CD14-positive monocyte (primary cell): ENCODE measurements around the gene SLC6A13. TPM values are rescaled to one million over a fixed set of nuclear protein-coding genes. Genes with fewer than 3 reads are reported as not detected.

Source experiments
- DNase-seq, 3 donors: peaks; one replicate each; pipeline ENCODE4 v3.0.0-alpha.2; 2011 to 2022
- H2AFZ ChIP-seq: 2 replicates; pipeline ENCODE4 v1.6.0; 2012; ENCODE audit warnings: mild to moderate bottlenecking, low read depth, low read length, inconsistent platforms; ENCODE audit not compliant: insufficient read depth, poor library complexity, severe bottlenecking
- H3K27ac ChIP-seq, 2 donors: 1 replicate in 1 of 2; 2 replicates in 1 of 2; pipeline ENCODE4 v1.5.1; 2012 to 2013; ENCODE audit warnings: low read length in 2 of 2, control low read depth in 1 of 2, inconsistent platforms in 1 of 2, low read depth in 1 of 2, mild to moderate bottlenecking in 1 of 2
- H3K27me3 ChIP-seq, 2 donors: one replicate each; pipeline versions ENCODE4 v1.6.0 to v1.6.1; 2011 to 2013; ENCODE audit warnings: low read length in 2 of 2; ENCODE audit not compliant: control insufficient read depth in 2 of 2, insufficient read depth in 2 of 2
- H3K36me3 ChIP-seq, 2 donors: replicated peaks in 1 of 2; 1 replicate in 1 of 2; 2 replicates in 1 of 2; pipeline versions ENCODE4 v1.5.1 to v1.6.1; 2012 to 2013; ENCODE audit warnings: low read length in 2 of 2, control low read depth in 1 of 2, inconsistent platforms in 1 of 2, mild to moderate bottlenecking in 1 of 2; ENCODE audit not compliant: insufficient read depth in 2 of 2, control insufficient read depth in 1 of 2
- H3K4me1 ChIP-seq, 2 donors: 1 replicate in 1 of 2; 2 replicates in 1 of 2; pipeline versions ENCODE4 v1.5.1 to v1.6.1; 2012 to 2013; ENCODE audit warnings: low read length in 2 of 2, control low read depth in 1 of 2, inconsistent platforms in 1 of 2, mild to moderate bottlenecking in 1 of 2, moderate library complexity in 1 of 2; ENCODE audit not compliant: insufficient read depth in 2 of 2, control insufficient read depth in 1 of 2
- H3K4me2 ChIP-seq: replicated peaks from 2 replicates; pipeline ENCODE3; 2012; ENCODE audit warnings: low read length, moderate library complexity, mild to moderate bottlenecking; ENCODE audit not compliant: poor library complexity, severe bottlenecking; ENCODE audit errors: extremely low read depth
- H3K4me3 ChIP-seq, 3 experiments: fragments of 200-600 bp in 1 of 3; sonication (generic) in 1 of 3; replicated peaks in 1 of 3; 1 replicate in 2 of 3; 2 replicates in 1 of 3; pipeline ENCODE4 v1.5.1; 2011 to 2013; ENCODE audit warnings: low read length in 3 of 3, mild to moderate bottlenecking in 3 of 3, control low read depth in 2 of 3, low read depth in 2 of 3, inconsistent platforms in 1 of 3, moderate library complexity in 1 of 3
- H3K79me2 ChIP-seq: 2 replicates; pipeline ENCODE4 v1.6.0; 2012; ENCODE audit warnings: mild to moderate bottlenecking, control low read depth, inconsistent platforms, low read length, moderate library complexity; ENCODE audit not compliant: insufficient read depth
- H3K9ac ChIP-seq: 2 replicates; pipeline ENCODE4 v1.6.0; 2017; ENCODE audit warnings: low read length, mild to moderate bottlenecking; ENCODE audit not compliant: insufficient read depth, poor library complexity, severe bottlenecking
- H3K9me3 ChIP-seq, 2 donors: replicated peaks in 1 of 2; 1 replicate in 1 of 2; 2 replicates in 1 of 2; pipeline versions ENCODE4 v1.5.1 to v1.6.1; 2012 to 2013; ENCODE audit warnings: low read length in 2 of 2, control low read depth in 1 of 2; ENCODE audit not compliant: control insufficient read depth in 1 of 2, insufficient read depth in 1 of 2
- H4K20me1 ChIP-seq: 2 replicates; pipeline ENCODE4 v1.6.0; 2012; ENCODE audit warnings: mild to moderate bottlenecking, low read length, control low read depth, moderate library complexity; ENCODE audit not compliant: insufficient read depth
- H3K27ac Mint-ChIP-seq, 7 donors: one replicate each; pipeline ENCODE4 v1.8.0; 2020; ENCODE audit warnings: mild to moderate bottlenecking in 7 of 7, mixed read lengths in 7 of 7, moderate library complexity in 6 of 7, inconsistent platforms in 2 of 7
- H3K27me3 Mint-ChIP-seq, 3 donors: one replicate each; pipeline ENCODE4 v1.8.0; 2021 to 2022; ENCODE audit warnings: low read depth in 3 of 3, mild to moderate bottlenecking in 3 of 3, mixed read lengths in 3 of 3, moderate library complexity in 3 of 3, inconsistent platforms in 1 of 3
- H3K36me3 Mint-ChIP-seq, 2 donors: one replicate each; pipeline ENCODE4 v1.8.0; 2020; ENCODE audit warnings: mixed read lengths in 2 of 2, inconsistent platforms in 1 of 2, mild to moderate bottlenecking in 1 of 2
- H3K4me1 Mint-ChIP-seq: one replicate; pipeline ENCODE4 v1.8.0; 2020; ENCODE audit warnings: mild to moderate bottlenecking, mixed read lengths
- H3K4me3 Mint-ChIP-seq, 2 donors: one replicate each; pipeline ENCODE4 v1.8.0; 2020; ENCODE audit warnings: mild to moderate bottlenecking in 2 of 2, mixed read lengths in 2 of 2, moderate library complexity in 1 of 2
- H3K9me3 Mint-ChIP-seq, 7 donors: one replicate each; pipeline ENCODE4 v1.8.0; 2020 to 2022; ENCODE audit warnings: mixed read lengths in 7 of 7, mild to moderate bottlenecking in 6 of 7, moderate library complexity in 6 of 7, inconsistent platforms in 2 of 7
- WGBS: methylation state at CpG from one replicate; pipeline ENCODE4 v1.1.5; 2013; ENCODE audit warnings: missing lambda C conversion rate; ENCODE audit not compliant: insufficient coverage; 5-methylcytosine and 5-hydroxymethylcytosine counted together
- intact Hi-C, 2 donors: fragments of 100-400 bp; cut with micrococcal nuclease; formaldehyde crosslinking; loops; one replicate each; pipeline versions ENCODE4 v1.15.0 to v1.15.1; 2023
- polyA plus RNA-seq, 3 donors: library from polyadenylated mRNA; depleted of rRNA in 1 of 3; unstranded in 2 of 3; stranded (reverse) in 1 of 3; fragments of 300-500 nt in 2 of 3; fragments of >200 nt in 1 of 3; fragmentation: Illumina TruSeq in 2 of 3; gene quantifications; 1 replicate in 2 of 3; 2 replicates in 1 of 3; pipeline ENCODE4 v1.2.3, GENCODE V29; 2012 to 2021
- TF ChIP-seq, protein P1 (sequence below): fragments of 200-600 bp; IDR thresholded peaks from one replicate; pipeline ENCODE4 v1.8.0; 2022; ENCODE audit warnings: antibody characterized with exemption, mild to moderate bottlenecking

SLC6A13 gene
- polyA plus RNA-seq, 3 donors, result 0.13 TPM; not detected in 2

DNA sequence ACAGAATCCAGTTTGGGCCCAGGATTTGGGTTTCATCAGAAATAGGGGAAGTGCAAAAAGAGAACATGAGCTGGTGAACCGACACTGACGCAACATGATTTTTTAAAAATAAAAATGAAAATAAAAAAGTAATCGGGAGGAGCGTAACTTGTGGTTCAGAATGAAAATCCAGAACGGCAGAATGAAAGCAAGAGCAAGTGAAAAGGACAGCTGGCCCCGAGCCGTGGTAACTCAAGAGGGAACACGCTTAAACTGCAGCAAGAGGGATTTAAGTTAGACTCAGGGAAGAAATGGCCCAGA, 50.3 kb downstream of the SLC6A13 start:
- H4K20me1 ChIP-seq, result no peaks in the 10 kb centered on the region
- peak overlapping the region; percentile 87 for H3K4me2 ChIP-seq
- no peaks in the 10 kb centered on the region for H3K9me3 ChIP-seq
- H3K79me2 ChIP-seq, result no peaks in the 10 kb centered on the region
- H3K9ac ChIP-seq, result peak overlapping the region; percentile 76
- peak; percentile 66 to 69 (median 67) for DNase-seq
- TF ChIP-seq, protein P1, sequence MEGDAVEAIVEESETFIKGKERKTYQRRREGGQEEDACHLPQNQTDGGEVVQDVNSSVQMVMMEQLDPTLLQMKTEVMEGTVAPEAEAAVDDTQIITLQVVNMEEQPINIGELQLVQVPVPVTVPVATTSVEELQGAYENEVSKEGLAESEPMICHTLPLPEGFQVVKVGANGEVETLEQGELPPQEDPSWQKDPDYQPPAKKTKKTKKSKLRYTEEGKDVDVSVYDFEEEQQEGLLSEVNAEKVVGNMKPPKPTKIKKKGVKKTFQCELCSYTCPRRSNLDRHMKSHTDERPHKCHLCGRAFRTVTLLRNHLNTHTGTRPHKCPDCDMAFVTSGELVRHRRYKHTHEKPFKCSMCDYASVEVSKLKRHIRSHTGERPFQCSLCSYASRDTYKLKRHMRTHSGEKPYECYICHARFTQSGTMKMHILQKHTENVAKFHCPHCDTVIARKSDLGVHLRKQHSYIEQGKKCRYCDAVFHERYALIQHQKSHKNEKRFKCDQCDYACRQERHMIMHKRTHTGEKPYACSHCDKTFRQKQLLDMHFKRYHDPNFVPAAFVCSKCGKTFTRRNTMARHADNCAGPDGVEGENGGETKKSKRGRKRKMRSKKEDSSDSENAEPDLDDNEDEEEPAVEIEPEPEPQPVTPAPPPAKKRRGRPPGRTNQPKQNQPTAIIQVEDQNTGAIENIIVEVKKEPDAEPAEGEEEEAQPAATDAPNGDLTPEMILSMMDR, result no peak
- H3K4me3 ChIP-seq, result peak overlapping the region; percentile 48 to 81 (median 64)
- H3K27ac Mint-ChIP-seq, result peak overlapping the region; percentile 93 to 98 (median 97)
- H3K4me1 Mint-ChIP-seq, result peaks cover 55% of the 10 kb centered on the region
- H3K27me3 ChIP-seq, result no peaks in the 10 kb centered on the region
- H2AFZ ChIP-seq, result peak overlapping the region; percentile 75
- peaks cover 43 to 46% of the 10 kb centered on the region in 2 donors for H3K4me1 ChIP-seq
- peaks cover 0 to 16% of the 10 kb centered on the region in 2 donors for H3K36me3 ChIP-seq
- H3K36me3 Mint-ChIP-seq, result peaks cover 16 to 27% of the 10 kb centered on the region in 2 donors
- H3K4me3 Mint-ChIP-seq, result peak overlapping the region; percentile 87 to 96
- H3K27ac ChIP-seq, result peak overlapping the region; percentile 85 to 93
- H3K27me3 Mint-ChIP-seq, result peaks cover 2 to 5% (median 3%) of the 10 kb centered on the region in 3 donors
- intact Hi-C loops, result no loop called here
- H3K9me3 Mint-ChIP-seq, result no peaks in the 10 kb centered on the region
- 0% methylated on average over 8 of the region's 8 CpGs for WGBS

DNA sequence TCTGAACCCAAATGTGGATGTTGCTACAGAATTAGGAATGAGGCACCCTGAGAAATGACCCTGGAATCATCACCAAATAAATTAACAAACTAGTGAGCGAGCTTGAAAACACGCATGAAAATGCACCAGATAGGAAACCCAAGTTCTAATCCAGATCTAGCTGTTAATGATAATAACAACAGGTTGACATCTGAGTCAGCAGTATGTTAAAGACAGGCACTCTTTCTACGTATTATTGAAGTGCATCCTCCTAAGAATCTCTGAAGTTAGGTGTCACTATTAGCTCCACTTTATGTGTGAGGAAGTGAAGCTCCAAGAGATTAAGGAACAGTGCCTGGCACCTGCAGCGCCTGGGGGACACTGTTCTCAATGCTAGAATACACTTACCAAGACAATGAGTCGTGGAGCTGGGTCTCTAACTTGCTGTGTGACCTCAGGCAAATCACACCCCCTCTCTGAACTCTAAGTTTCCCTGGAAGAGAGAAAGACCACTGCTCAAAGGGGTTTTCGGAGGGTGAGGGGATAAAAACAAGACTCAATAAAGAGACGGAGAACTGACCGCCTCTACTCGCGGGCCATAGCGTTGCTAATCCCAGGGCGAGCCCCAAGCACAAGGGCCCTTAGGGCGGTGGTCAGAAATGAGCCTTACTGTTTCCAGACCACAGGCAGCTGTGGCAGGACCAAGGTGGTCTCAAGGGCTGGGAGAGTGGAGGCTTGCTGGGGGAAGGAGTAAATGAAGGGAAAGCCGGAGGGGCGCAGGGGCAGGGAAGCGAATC, 50.8 kb downstream of the SLC6A13 start:
- Mint-ChIP-seq H3K9me3 (no peaks in the 10 kb centered on the region), H3K27ac (peak overlapping the region; percentile 93 to 98 (median 97)), H3K4me1 (peaks cover 55% of the 10 kb centered on the region), H3K4me3 (peak overlapping the region; percentile 87 to 96), H3K36me3 (peaks cover 16 to 30% of the 10 kb centered on the region in 2 donors), H3K27me3 (peaks cover 2 to 3% (median 3%) of the 10 kb centered on the region in 3 donors)
- Histone ChIP-seq H3K4me2 (peak overlapping the region; percentile 87), H3K9ac (peak overlapping the region; percentile 76), H3K9me3 (no peaks in the 10 kb centered on the region), H4K20me1 (no peaks in the 10 kb centered on the region), H3K4me1 (peaks cover 43 to 46% of the 10 kb centered on the region in 2 donors), H3K36me3 (peaks cover 0 to 16% of the 10 kb centered on the region in 2 donors), H3K27me3 (no peaks in the 10 kb centered on the region), H3K79me2 (no peaks in the 10 kb centered on the region), H3K27ac (peak overlapping the region; percentile 85 to 93), H3K4me3 (peak overlapping the region; percentile 48 to 81 (median 64)), H2AFZ (peak overlapping the region; percentile 75)
- TF ChIP-seq, protein P1, result no peak
- intact Hi-C loops, result no loop called here
- peak in 2 of 3 donors; percentile 20 to 30 for DNase-seq
- WGBS, result 60% methylated on average over 11 of the region's 16 CpGs
